AG20443 (cell line): ENCODE results near the gene B3GNT9.

ENCODE experiments used
- DNase-seq: peaks from one replicate; pipeline ENCODE4 v3.0.0; 2012; ENCODE audit warnings: low spot score, mixed read lengths

Gene B3GNT9

GRCh38 chr16:67150833-67151396 lies at the start of gene B3GNT9:
Gene B3GNT9, minus strand, starts transcription at chr16:67150998. Its CDS starts 513 bp downstream, at chr16:67150485.
- peak; percentile 95 for DNase-seq

- DNase-seq, result no peak
Measured at GRCh38 chr16:67200491-67200890, 49.7 kb upstream of the B3GNT9 start.

GRCh38 chr16:67199808-67200198 lies 49.0 kb upstream of the B3GNT9 start:
- DNase-seq, result no peak

- DNase-seq, result peak; percentile 31
Measured at GRCh38 chr16:67199011-67199807, 48.4 kb upstream of the B3GNT9 start, which contains the start of gene ELMO3. Gene ELMO3, plus strand, starts transcription at chr16:67199131. Its CDS starts 196 bp downstream, at chr16:67199327.

- DNase-seq, result peak; percentile 76
Measured at GRCh38 chr16:67198238-67198734, 47.5 kb upstream of the B3GNT9 start.

GRCh38 chr16:67197704-67198103 lies 46.9 kb upstream of the B3GNT9 start:
- no peak for DNase-seq

- DNase-seq, result no peak
Measured at GRCh38 chr16:67196881-67197280, 46.1 kb upstream of the B3GNT9 start.

GRCh38 chr16:67195676-67196075 lies 44.9 kb upstream of the B3GNT9 start:
- no peak for DNase-seq

- DNase-seq, result no peak
Measured at GRCh38 chr16:67194260-67194659, 43.5 kb upstream of the B3GNT9 start.

GRCh38 chr16:67193536-67193935 lies 42.7 kb upstream of the B3GNT9 start:
- DNase-seq, result no peak

GRCh38 chr16:67192781-67193361 lies 42.1 kb upstream of the B3GNT9 start:
- DNase-seq, result no peak

GRCh38 chr16:67191995-67192681 lies 41.3 kb upstream of the B3GNT9 start, which contains the start of gene E2F4:
Gene E2F4, plus strand, starts transcription at chr16:67192155. Its CDS starts 73 bp downstream, at chr16:67192228.
- DNase-seq, result peak; percentile 96

- no peak for DNase-seq
Measured at GRCh38 chr16:67191411-67191994, 40.7 kb upstream of the B3GNT9 start.

- no peak for DNase-seq
Measured at GRCh38 chr16:67190448-67191399, 39.9 kb upstream of the B3GNT9 start.

- no peak for DNase-seq
Measured at GRCh38 chr16:67190041-67190440, 39.2 kb upstream of the B3GNT9 start, which contains the start of gene EXOC3L1. Gene EXOC3L1, minus strand, starts transcription at chr16:67190136. Its CDS starts 460 bp downstream, at chr16:67189676.

- DNase-seq, result no peak
Measured at GRCh38 chr16:67188798-67189197, 38.0 kb upstream of the B3GNT9 start.

- DNase-seq, result no peak
Measured at GRCh38 chr16:67188323-67188722, 37.5 kb upstream of the B3GNT9 start.

GRCh38 chr16:67187175-67187890 lies 36.5 kb upstream of the B3GNT9 start:
- DNase-seq, result no peak

GRCh38 chr16:67186550-67186950 lies 35.8 kb upstream of the B3GNT9 start:
- DNase-seq, result no peak

- DNase-seq, result no peak
Measured at GRCh38 chr16:67185651-67186134, 34.9 kb upstream of the B3GNT9 start.
